ENCODE results near the gene GJA4. TPM values are rescaled to one million over a fixed set of nuclear protein-coding genes. Genes with fewer than 3 reads are reported as not detected.
"Not testable (repeated sequence)": the region's sequence is repeated elsewhere in the genome, so short reads cannot be mapped to it uniquely, and the experiment has no call there.

GJA4 gene
- total RNA-seq, 3 donors from 2014 or later (not counting 1 experiment from before 2014, with no cell fraction given) = not detected

GRCh38 chr1:34808051-34808810 is 15.4 kb downstream of the GJA4 start:
- intact Hi-C loops (cut with micrococcal nuclease) = no loop called here
- DNase-seq (no peak), ATAC-seq (no peak)
- H3K9me3 Mint-ChIP-seq = peaks cover 2 to 4% of the 10 kb centered on the region in 2 donors
- Histone ChIP-seq H3K27me3 (ENCODE audit: control insufficient read depth, insufficient read depth, low read length) (no peaks in the 10 kb centered on the region), H3K4me1 (ENCODE audit: control insufficient read depth, insufficient read depth, low read length) (no peaks in the 10 kb centered on the region), H3K9me3 (ENCODE audit: control insufficient read depth, insufficient read depth, low read length) (no peaks in the 10 kb centered on the region), H3K36me3 (ENCODE audit: control insufficient read depth, insufficient read depth, low read length) (no peaks in the 10 kb centered on the region), H3K4me3 (ENCODE audit: low read length) (no peak overlapping the region), H3K27ac (ENCODE audit: low read length) (no peak overlapping the region)
- peaks cover 7% of the 10 kb centered on the region for H3K36me3 Mint-ChIP-seq
- no peak for TF ChIP-seq CTCF (IDR thresholded peaks at IDR 0.05)
- H3K27me3 Mint-ChIP-seq (ENCODE audit: low read depth in 2 of 2) = no peaks in the 10 kb centered on the region
- H3K27ac Mint-ChIP-seq = no peak overlapping the region
- H3K4me3 Mint-ChIP-seq = no peak overlapping the region
- H3K4me1 Mint-ChIP-seq = peaks cover 0 to 4% of the 10 kb centered on the region in 2 donors
- whole genome bisulfite sequencing (ENCODE audit: insufficient coverage) = 92% methylated on average over 9 of the region's 9 CpGs

- H3K27me3 ChIP-seq (ENCODE audit: control insufficient read depth, insufficient read depth, low read length); DNase-seq; H3K4me3 ChIP-seq (ENCODE audit: low read length); H3K9me3 Mint-ChIP-seq; H3K27ac ChIP-seq (ENCODE audit: low read length); H3K27ac Mint-ChIP-seq; H3K4me1 ChIP-seq (ENCODE audit: control insufficient read depth, insufficient read depth, low read length); H3K36me3 Mint-ChIP-seq; H3K4me3 Mint-ChIP-seq; H3K27me3 Mint-ChIP-seq (ENCODE audit: low read depth in 2 of 2); H3K9me3 ChIP-seq (ENCODE audit: control insufficient read depth, insufficient read depth, low read length); H3K4me1 Mint-ChIP-seq; ATAC-seq; intact Hi-C loops (cut with micrococcal nuclease); H3K36me3 ChIP-seq (ENCODE audit: control insufficient read depth, insufficient read depth, low read length): not testable (repeated sequence)
- 94% methylated on average over 2 of the region's 3 CpGs for WGBS (ENCODE audit: insufficient coverage)
Measured at GRCh38 chr1:34810781-34811180, 18.0 kb downstream of the GJA4 start.

- H3K4me3 ChIP-seq (ENCODE audit: low read length) = no peak overlapping the region
- no peak overlapping the region for H3K4me3 Mint-ChIP-seq
- H3K36me3 Mint-ChIP-seq = no peaks in the 10 kb centered on the region
- no peak overlapping the region for H3K27ac Mint-ChIP-seq
- no peaks in the 10 kb centered on the region for H3K4me1 Mint-ChIP-seq
- H3K9me3 Mint-ChIP-seq = no peaks in the 10 kb centered on the region
- no peak for TF ChIP-seq CTCF (IDR thresholded peaks at IDR 0.05)
- no peaks in the 10 kb centered on the region for H3K4me1 ChIP-seq (ENCODE audit: control insufficient read depth, insufficient read depth, low read length)
- H3K27me3 Mint-ChIP-seq (ENCODE audit: low read depth in 2 of 2) = no peaks in the 10 kb centered on the region
- intact Hi-C loops (cut with micrococcal nuclease) = no loop called here
- H3K9me3 ChIP-seq (ENCODE audit: control insufficient read depth, insufficient read depth, low read length) = no peaks in the 10 kb centered on the region
- H3K27ac ChIP-seq (ENCODE audit: low read length) = no peak overlapping the region
- DNase-seq = no peak
- no peak for ATAC-seq
- H3K36me3 ChIP-seq (ENCODE audit: control insufficient read depth, insufficient read depth, low read length) = no peaks in the 10 kb centered on the region
- no peaks in the 10 kb centered on the region for H3K27me3 ChIP-seq (ENCODE audit: control insufficient read depth, insufficient read depth, low read length)
Measured at GRCh38 chr1:34816332-34816731, 23.5 kb downstream of the GJA4 start.

- Mint-ChIP-seq H3K27ac (no peak overlapping the region), H3K9me3 (no peaks in the 10 kb centered on the region), H3K27me3 (ENCODE audit: low read depth in 2 of 2) (no peaks in the 10 kb centered on the region), H3K36me3 (no peaks in the 10 kb centered on the region), H3K4me1 (no peaks in the 10 kb centered on the region), H3K4me3 (no peak overlapping the region)
- Histone ChIP-seq H3K27ac (ENCODE audit: low read length) (no peak overlapping the region), H3K9me3 (ENCODE audit: control insufficient read depth, insufficient read depth, low read length) (no peaks in the 10 kb centered on the region), H3K36me3 (ENCODE audit: control insufficient read depth, insufficient read depth, low read length) (no peaks in the 10 kb centered on the region), H3K27me3 (ENCODE audit: control insufficient read depth, insufficient read depth, low read length) (no peaks in the 10 kb centered on the region), H3K4me1 (ENCODE audit: control insufficient read depth, insufficient read depth, low read length) (no peaks in the 10 kb centered on the region), H3K4me3 (ENCODE audit: low read length) (no peak overlapping the region)
- no peak for DNase-seq
- intact Hi-C loops (cut with micrococcal nuclease) = no loop called here
- TF ChIP-seq CTCF (IDR thresholded peaks at IDR 0.05) = no peak
- WGBS (ENCODE audit: insufficient coverage) = 80% methylated on average over 1 of the region's 3 CpGs
- ATAC-seq = no peak
Measured at GRCh38 chr1:34816778-34817177, 24.0 kb downstream of the GJA4 start.

- not testable (repeated sequence) for ATAC-seq
Measured at GRCh38 chr1:34818862-34819261, 26.1 kb downstream of the GJA4 start.

More at GRCh38 chr1:34818862-34819261, 26.1 kb downstream of the GJA4 start:
- DNase-seq; H3K27ac ChIP-seq (ENCODE audit: low read length); H3K9me3 Mint-ChIP-seq; H3K4me3 ChIP-seq (ENCODE audit: low read length); H3K9me3 ChIP-seq (ENCODE audit: control insufficient read depth, insufficient read depth, low read length); H3K4me1 ChIP-seq (ENCODE audit: control insufficient read depth, insufficient read depth, low read length); H3K4me3 Mint-ChIP-seq; H3K36me3 ChIP-seq (ENCODE audit: control insufficient read depth, insufficient read depth, low read length); intact Hi-C loops (cut with micrococcal nuclease); H3K36me3 Mint-ChIP-seq; H3K27me3 ChIP-seq (ENCODE audit: control insufficient read depth, insufficient read depth, low read length); H3K4me1 Mint-ChIP-seq; H3K27ac Mint-ChIP-seq; H3K27me3 Mint-ChIP-seq (ENCODE audit: low read depth in 2 of 2): not testable (repeated sequence)
- WGBS (ENCODE audit: insufficient coverage) = 78% methylated on average over 1 of the region's 2 CpGs
